ENCODE results near the gene RASSF10. TPM values are rescaled to one million over a fixed set of nuclear protein-coding genes. Genes with fewer than 3 reads are reported as not detected.
A peak's percentile ranks its signal among the peaks of the same experiment; 100 is the strongest.

RASSF10 gene
- total RNA-seq (ENCODE audit: low replicate concordance), result 2.9 and 3.1 TPM in 2 replicates

DNA sequence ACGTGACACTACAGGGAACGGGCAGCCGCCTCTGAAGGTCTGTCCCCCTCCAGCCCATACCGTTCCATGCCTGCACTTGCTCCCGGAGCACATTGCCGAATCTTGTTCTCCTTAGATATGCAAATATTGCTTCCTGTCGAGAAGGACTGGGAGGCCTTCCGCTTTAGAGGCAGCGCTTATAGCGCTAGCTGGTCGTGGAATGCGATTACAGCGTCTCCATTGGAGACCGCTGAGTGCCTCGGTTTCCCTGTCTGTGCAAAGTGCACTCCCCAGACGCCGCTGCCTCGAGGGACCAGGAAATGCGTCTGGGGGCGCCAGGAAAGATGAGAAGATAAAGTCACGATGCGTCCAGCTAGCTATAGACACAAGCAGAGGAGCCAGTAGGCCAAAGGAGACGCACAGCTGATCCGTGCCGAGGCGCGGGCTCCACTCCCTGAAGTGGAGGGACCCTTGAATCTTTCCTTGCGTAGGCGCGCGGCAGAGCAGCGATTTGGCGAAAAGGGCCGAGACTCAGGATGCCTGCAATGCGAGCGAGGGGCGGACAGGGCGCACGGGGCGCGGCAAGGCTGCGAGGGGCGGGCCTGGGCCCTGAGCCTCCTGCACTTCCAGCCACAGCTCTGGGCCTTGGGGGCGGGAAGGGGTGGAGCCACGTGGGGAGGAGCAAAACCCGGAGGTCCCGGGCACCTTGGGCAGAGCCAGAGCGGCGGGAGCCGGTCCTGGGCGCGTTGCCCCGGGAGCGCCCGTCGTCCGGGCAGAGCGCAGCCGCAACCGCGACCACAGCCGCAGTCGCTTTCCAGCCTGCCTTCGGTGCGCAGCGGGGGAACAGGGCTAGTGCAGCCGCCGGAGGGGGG, at the start of gene RASSF10:
RASSF10 (plus strand) TSS at position 692 of the 851 bp plus-strand sequence. CDS start 261 bp downstream, outside the sequence.
- peaks cover 22% of the 10 kb centered on the region for H3K27me3 Mint-ChIP-seq (ENCODE audit: insufficient read depth, low read depth)
- H3K27ac ChIP-seq, result no peak within 1 kb of the TSS
- H3K27ac Mint-ChIP-seq, result no peak within 1 kb of the TSS
- no peak within 1 kb of the TSS for H3K9ac ChIP-seq
- H2AFZ ChIP-seq (replicated peaks), result peak within 1 kb of the TSS; percentile 86
- H3K4me1 Mint-ChIP-seq, result peaks cover 58% of the 10 kb centered on the region
- peaks cover 7% of the 10 kb centered on the region for H3K79me2 ChIP-seq (ENCODE audit: low read depth)
- H3F3A ChIP-seq (ENCODE audit: low read depth), result peaks cover 60% of the 10 kb centered on the region
- H4K20me1 ChIP-seq (ENCODE audit: low read depth), result peaks cover 24% of the 10 kb centered on the region
- H3K36me3 ChIP-seq, result no peaks in the 10 kb centered on the region
- TF ChIP-seq EZH2 (IDR thresholded peaks at IDR 0.05) (no peak), EZH2phosphoT487 (IDR thresholded peaks at IDR 0.05) (no peak)
- TF ChIP-seq, protein P1, sequence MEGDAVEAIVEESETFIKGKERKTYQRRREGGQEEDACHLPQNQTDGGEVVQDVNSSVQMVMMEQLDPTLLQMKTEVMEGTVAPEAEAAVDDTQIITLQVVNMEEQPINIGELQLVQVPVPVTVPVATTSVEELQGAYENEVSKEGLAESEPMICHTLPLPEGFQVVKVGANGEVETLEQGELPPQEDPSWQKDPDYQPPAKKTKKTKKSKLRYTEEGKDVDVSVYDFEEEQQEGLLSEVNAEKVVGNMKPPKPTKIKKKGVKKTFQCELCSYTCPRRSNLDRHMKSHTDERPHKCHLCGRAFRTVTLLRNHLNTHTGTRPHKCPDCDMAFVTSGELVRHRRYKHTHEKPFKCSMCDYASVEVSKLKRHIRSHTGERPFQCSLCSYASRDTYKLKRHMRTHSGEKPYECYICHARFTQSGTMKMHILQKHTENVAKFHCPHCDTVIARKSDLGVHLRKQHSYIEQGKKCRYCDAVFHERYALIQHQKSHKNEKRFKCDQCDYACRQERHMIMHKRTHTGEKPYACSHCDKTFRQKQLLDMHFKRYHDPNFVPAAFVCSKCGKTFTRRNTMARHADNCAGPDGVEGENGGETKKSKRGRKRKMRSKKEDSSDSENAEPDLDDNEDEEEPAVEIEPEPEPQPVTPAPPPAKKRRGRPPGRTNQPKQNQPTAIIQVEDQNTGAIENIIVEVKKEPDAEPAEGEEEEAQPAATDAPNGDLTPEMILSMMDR (IDR thresholded peaks at IDR 0.05), result no peak
- peaks cover 71% of the 10 kb centered on the region for H3K27me3 ChIP-seq
- H3K4me2 ChIP-seq, result peak within 1 kb of the TSS; percentile 92
- H3K4me1 ChIP-seq, result peaks cover 54% of the 10 kb centered on the region
- peak within 1 kb of the TSS; percentile 54 for H3K4me3 ChIP-seq
- H3K4me3 Mint-ChIP-seq, result peak within 1 kb of the TSS; percentile 90
- peaks cover 16% of the 10 kb centered on the region for H3K9me3 Mint-ChIP-seq
- no peaks in the 10 kb centered on the region for H3K9me3 ChIP-seq (ENCODE audit: low read depth)
- peak; percentile 94 for DNase-seq (ENCODE audit: low spot score)
- H3K36me3 Mint-ChIP-seq, result no peaks in the 10 kb centered on the region

DNA sequence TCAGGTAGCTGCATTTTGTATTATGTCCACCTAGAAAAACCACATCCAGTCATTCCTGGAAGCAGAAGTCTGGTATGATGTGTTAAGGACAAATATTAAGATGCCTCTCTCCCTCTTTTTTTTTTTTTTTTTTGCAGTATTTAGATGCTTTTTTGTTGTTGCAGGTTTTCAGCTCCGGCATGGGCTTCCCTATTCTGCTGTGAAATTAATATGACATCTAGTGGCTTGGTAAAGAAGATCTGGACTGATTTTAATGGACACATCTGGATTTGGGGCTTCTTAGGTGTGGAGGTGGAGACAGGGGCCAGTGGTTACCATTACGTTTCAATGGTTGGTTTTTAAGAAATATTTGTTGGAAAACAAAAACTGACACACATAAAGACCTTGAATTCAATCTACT, 47.5 kb upstream of the RASSF10 start:
- H3K27ac ChIP-seq, result no peak overlapping the region

DNA sequence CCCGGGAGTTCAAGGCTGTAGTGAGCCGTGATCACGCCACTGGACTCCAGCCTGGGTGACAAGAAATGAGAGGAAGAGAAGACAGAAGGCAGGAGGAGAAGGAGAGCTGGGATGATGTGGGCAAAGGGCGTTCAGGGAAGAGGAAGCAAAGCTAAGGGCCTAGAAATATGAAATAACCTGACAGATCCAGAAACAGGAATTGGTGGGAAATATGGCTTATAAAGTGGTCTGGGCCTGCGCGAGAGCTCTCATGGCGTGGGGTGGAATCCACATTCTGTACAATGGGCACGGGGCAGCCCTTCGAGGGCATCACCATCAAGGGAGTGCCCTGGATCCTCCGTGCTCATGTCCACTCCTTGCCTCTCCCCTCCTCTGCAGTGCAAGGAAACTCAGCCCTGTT, 46.8 kb upstream of the RASSF10 start:
- peaks cover 26% of the 10 kb centered on the region for H3K4me1 Mint-ChIP-seq
- H3K27me3 ChIP-seq, result no peaks in the 10 kb centered on the region
- H3K4me3 Mint-ChIP-seq, result no peak overlapping the region
- no peak overlapping the region for H3K4me3 ChIP-seq
- H3K27ac ChIP-seq, result no peak overlapping the region
- no peak overlapping the region for H2AFZ ChIP-seq (replicated peaks)
- no peaks in the 10 kb centered on the region for H3K36me3 Mint-ChIP-seq
- peaks cover 18% of the 10 kb centered on the region for H3K4me1 ChIP-seq
- H4K20me1 ChIP-seq (ENCODE audit: low read depth), result no peaks in the 10 kb centered on the region
- H3K9ac ChIP-seq, result no peak overlapping the region
- H3F3A ChIP-seq (ENCODE audit: low read depth), result peaks cover 7% of the 10 kb centered on the region
- H3K27me3 Mint-ChIP-seq (ENCODE audit: insufficient read depth, low read depth), result peaks cover 8% of the 10 kb centered on the region
- no peaks in the 10 kb centered on the region for H3K9me3 Mint-ChIP-seq
- no peaks in the 10 kb centered on the region for H3K9me3 ChIP-seq (ENCODE audit: low read depth)
- H3K4me2 ChIP-seq, result no peak overlapping the region
- no peak for DNase-seq (ENCODE audit: low spot score)
- no peaks in the 10 kb centered on the region for H3K36me3 ChIP-seq
- no peak overlapping the region for H3K27ac Mint-ChIP-seq
- H3K79me2 ChIP-seq (ENCODE audit: low read depth), result no peaks in the 10 kb centered on the region
- TF ChIP-seq, protein P1 (IDR thresholded peaks at IDR 0.05), result no peak
- TF ChIP-seq EZH2 (IDR thresholded peaks at IDR 0.05) (no peak), EZH2phosphoT487 (IDR thresholded peaks at IDR 0.05) (no peak)

More for the DNA sequence above, 47.5 kb upstream of the RASSF10 start:
- Histone ChIP-seq H3K4me1 (peaks cover 13% of the 10 kb centered on the region), H3K27me3 (no peaks in the 10 kb centered on the region), H4K20me1 (ENCODE audit: low read depth) (no peaks in the 10 kb centered on the region), H3K36me3 (no peaks in the 10 kb centered on the region), H3K4me3 (no peak overlapping the region), H3K4me2 (no peak overlapping the region), H3K9ac (no peak overlapping the region), H2AFZ (replicated peaks) (no peak overlapping the region), H3F3A (ENCODE audit: low read depth) (peaks cover 7% of the 10 kb centered on the region), H3K79me2 (ENCODE audit: low read depth) (no peaks in the 10 kb centered on the region), H3K9me3 (ENCODE audit: low read depth) (no peaks in the 10 kb centered on the region)
- Mint-ChIP-seq H3K27me3 (ENCODE audit: insufficient read depth, low read depth) (peaks cover 8% of the 10 kb centered on the region), H3K4me1 (peaks cover 20% of the 10 kb centered on the region), H3K4me3 (no peak overlapping the region), H3K9me3 (no peaks in the 10 kb centered on the region), H3K36me3 (no peaks in the 10 kb centered on the region), H3K27ac (no peak overlapping the region)
- TF ChIP-seq EZH2 (IDR thresholded peaks at IDR 0.05) (no peak), EZH2phosphoT487 (IDR thresholded peaks at IDR 0.05) (no peak)
- TF ChIP-seq, protein P1 (IDR thresholded peaks at IDR 0.05), result no peak
- DNase-seq (ENCODE audit: low spot score), result no peak

All from neural progenitor cell (in vitro differentiated cells).